NB4 (cell line): ENCODE measurements around the gene MELTF.

ENCODE experiments used
- POLR2A ChIP-seq: IDR thresholded peaks from 2 replicates; pipeline ENCODE4 v1.6.1; 2011; ENCODE audit warnings: mild to moderate bottlenecking; ENCODE audit not compliant: insufficient read length; ENCODE audit errors: extremely low read depth
- TF ChIP-seq, protein P1 (sequence below): IDR thresholded peaks from one replicate; pipeline ENCODE4 v1.5.1; 2012; ENCODE audit warnings: low read depth, low read length

DNA sequence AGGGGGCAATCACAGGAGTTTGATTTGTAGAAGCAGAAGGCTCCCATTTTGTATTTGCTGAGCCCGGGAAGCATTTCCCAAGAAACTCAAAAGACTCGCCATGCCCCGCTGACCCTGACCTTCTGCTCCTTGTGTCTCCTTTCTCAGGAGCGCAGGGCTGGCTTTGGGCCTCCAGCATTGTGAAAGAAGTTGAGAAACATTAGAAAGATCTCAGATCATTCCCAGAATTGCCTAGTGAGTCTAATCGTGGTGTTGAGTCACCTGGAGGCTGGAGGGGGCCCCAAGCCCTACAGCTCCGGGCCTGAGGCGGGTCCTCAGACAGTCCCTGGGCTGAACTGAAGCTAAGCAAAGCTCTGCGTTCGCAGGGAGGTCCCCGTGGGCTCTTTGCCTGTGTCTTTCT, 50.1 kb downstream of the MELTF start:
- TF ChIP-seq, protein P1, sequence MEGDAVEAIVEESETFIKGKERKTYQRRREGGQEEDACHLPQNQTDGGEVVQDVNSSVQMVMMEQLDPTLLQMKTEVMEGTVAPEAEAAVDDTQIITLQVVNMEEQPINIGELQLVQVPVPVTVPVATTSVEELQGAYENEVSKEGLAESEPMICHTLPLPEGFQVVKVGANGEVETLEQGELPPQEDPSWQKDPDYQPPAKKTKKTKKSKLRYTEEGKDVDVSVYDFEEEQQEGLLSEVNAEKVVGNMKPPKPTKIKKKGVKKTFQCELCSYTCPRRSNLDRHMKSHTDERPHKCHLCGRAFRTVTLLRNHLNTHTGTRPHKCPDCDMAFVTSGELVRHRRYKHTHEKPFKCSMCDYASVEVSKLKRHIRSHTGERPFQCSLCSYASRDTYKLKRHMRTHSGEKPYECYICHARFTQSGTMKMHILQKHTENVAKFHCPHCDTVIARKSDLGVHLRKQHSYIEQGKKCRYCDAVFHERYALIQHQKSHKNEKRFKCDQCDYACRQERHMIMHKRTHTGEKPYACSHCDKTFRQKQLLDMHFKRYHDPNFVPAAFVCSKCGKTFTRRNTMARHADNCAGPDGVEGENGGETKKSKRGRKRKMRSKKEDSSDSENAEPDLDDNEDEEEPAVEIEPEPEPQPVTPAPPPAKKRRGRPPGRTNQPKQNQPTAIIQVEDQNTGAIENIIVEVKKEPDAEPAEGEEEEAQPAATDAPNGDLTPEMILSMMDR = no peak
- TF ChIP-seq POLR2A = no peak
